Lung (tissue), 12 donors: ENCODE measurements around the gene GARNL3. TPM values are rescaled to one million over a fixed set of nuclear protein-coding genes. Genes with fewer than 3 reads are reported as not detected.

ENCODE experiments used
- ATAC-seq: fragments of 200-7000 bp; cut with Tn5 transposase; one replicate; pipeline ENCODE4 v1.9.1; 2020; ENCODE audit warnings: moderate number of reproducible peaks; ENCODE audit not compliant: insufficient read depth, low FRiP score
- DNase-seq, 3 donors: peaks; one replicate each; pipeline ENCODE4 v3.0.0-alpha.2; 2013 to 2017
- H3K27ac ChIP-seq, 2 donors: one replicate each; pipeline ENCODE4 v1.5.1; 2013; ENCODE audit warnings: mild to moderate bottlenecking in 2 of 2, moderate library complexity in 2 of 2, control low read depth in 1 of 2, inconsistent platforms in 1 of 2, low read depth in 1 of 2, low read length in 1 of 2
- H3K27me3 ChIP-seq, 3 donors: one replicate each; pipeline ENCODE4 v1.5.1; 2013; ENCODE audit warnings: low read length in 2 of 3; ENCODE audit not compliant: control insufficient read depth in 3 of 3, insufficient read depth in 3 of 3
- H3K36me3 ChIP-seq, 4 donors: one replicate each; pipeline ENCODE4 v1.5.1; 2013; ENCODE audit warnings: low read length in 4 of 4, mild to moderate bottlenecking in 1 of 4, moderate library complexity in 1 of 4; ENCODE audit not compliant: control insufficient read depth in 4 of 4, insufficient read depth in 4 of 4
- H3K4me1 ChIP-seq, 5 donors: one replicate each; pipeline ENCODE4 v1.5.1; 2013; ENCODE audit warnings: low read length in 5 of 5, mild to moderate bottlenecking in 2 of 5, moderate library complexity in 1 of 5; ENCODE audit not compliant: control insufficient read depth in 5 of 5, insufficient read depth in 5 of 5
- H3K4me3 ChIP-seq: one replicate; pipeline ENCODE4 v1.5.1; 2013; ENCODE audit warnings: mild to moderate bottlenecking, control low read depth, moderate library complexity
- H3K9ac ChIP-seq, 2 donors: one replicate each; pipeline ENCODE4 v1.5.1; 2013; ENCODE audit warnings: low read length in 2 of 2, control low read depth in 1 of 2; ENCODE audit not compliant: insufficient read depth in 1 of 2
- H3K9me3 ChIP-seq, 4 donors: one replicate each; pipeline ENCODE4 v1.5.1; 2013; ENCODE audit warnings: low read length in 3 of 4, mild to moderate bottlenecking in 1 of 4, moderate library complexity in 1 of 4; ENCODE audit not compliant: control insufficient read depth in 4 of 4, insufficient read depth in 3 of 4
- WGBS, 2 donors: extraction: QIAGEN DNeasy Blood & Tissue Kit; methylation state at CpG; one replicate each; pipeline ENCODE4 v1.1.7; 2013; 5-methylcytosine and 5-hydroxymethylcytosine counted together
- polyA plus RNA-seq, 2 donors: library from polyadenylated mRNA; stranded (reverse); fragments of 200-250 nt; gene quantifications; one replicate each; pipeline ENCODE4 v1.2.1, GENCODE V29; 2013
- total RNA-seq, 2 donors: library from RNA; depleted of rRNA in 1 of 2; stranded (reverse); fragments of >200 nt in 1 of 2; gene quantifications; one replicate each; pipeline ENCODE4 v1.2.1, GENCODE V29; 2014 to 2021
- TF ChIP-seq, protein P1 (sequence below): IDR thresholded peaks from 2 replicates; pipeline ENCODE4 v1.5.1; 2012; ENCODE audit warnings: mild to moderate bottlenecking; ENCODE audit errors: control extremely low read depth, extremely low read depth
- donor health status: control.
- donor health status: control.
- donor health status: Bipolar disorder and iron deficiency.
- donor health status: healthy.
- donor health status: DM: yes; HTN: yes; CAD: no.

GARNL3 gene
- total and polyA plus RNA-seq, 4 donors = 1.5 to 31.1 (median 4.4) TPM

DNA sequence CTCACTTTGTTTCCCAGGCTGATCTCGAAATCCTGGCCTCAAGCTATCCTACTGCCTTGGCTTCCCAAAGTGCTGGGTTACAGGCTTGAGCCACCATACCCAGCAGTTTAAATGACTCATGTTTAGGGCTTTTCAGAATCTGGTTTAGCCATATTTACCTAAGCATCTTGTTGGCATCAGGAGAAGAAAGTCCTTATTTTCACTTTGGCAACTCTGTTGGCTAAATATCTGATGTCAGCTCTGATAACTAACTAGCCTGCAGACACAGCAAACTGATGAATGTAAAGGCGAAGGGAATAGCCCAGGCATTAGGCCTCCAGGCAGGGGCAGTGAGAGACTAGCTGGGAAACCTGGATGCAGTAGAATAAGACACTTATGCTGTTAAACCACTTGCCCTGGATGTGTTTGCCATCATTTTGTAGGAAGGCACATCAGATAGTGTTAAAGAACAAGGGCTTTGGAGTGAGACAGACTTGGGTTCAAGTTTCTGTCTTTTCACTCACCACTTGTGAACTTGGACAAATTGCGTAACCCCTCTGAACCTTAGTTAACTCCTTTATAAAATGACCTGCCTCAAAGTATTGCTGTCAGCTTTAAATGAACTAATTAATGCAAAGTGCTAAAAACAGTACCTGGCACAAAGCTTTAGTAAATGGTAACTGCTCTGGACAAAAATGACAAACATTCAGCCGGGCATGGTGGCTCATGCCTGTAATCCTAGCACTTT, 34.7 kb upstream of the GARNL3 start:
- no peak overlapping the region for H3K27ac ChIP-seq
- peaks cover 0 to 10% (median 3%) of the 10 kb centered on the region in 5 donors for H3K4me1 ChIP-seq

DNA sequence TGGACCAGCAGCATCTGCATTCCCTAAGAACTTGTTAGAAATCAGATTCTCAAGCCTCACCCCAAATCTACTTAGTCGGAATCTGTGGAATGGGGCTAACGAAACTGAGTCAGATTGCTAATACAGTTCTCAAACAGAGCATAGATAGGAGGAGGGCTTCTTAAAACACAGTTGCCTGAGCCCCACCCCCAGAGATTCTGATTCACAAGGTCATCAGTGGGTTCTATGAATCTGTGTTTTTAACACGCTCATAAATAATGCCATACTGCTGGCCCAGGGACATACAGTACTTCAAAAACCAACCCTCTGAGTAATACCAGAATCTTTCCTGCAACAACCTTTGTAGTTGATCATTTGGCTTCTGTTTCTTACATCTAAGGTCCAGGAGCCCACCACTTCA, 32.9 kb upstream of the GARNL3 start:
- H3K4me3 ChIP-seq = no peak overlapping the region
- H3K27me3 ChIP-seq = no peaks in the 10 kb centered on the region
- TF ChIP-seq, protein P1, sequence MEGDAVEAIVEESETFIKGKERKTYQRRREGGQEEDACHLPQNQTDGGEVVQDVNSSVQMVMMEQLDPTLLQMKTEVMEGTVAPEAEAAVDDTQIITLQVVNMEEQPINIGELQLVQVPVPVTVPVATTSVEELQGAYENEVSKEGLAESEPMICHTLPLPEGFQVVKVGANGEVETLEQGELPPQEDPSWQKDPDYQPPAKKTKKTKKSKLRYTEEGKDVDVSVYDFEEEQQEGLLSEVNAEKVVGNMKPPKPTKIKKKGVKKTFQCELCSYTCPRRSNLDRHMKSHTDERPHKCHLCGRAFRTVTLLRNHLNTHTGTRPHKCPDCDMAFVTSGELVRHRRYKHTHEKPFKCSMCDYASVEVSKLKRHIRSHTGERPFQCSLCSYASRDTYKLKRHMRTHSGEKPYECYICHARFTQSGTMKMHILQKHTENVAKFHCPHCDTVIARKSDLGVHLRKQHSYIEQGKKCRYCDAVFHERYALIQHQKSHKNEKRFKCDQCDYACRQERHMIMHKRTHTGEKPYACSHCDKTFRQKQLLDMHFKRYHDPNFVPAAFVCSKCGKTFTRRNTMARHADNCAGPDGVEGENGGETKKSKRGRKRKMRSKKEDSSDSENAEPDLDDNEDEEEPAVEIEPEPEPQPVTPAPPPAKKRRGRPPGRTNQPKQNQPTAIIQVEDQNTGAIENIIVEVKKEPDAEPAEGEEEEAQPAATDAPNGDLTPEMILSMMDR = no peak
- no peak overlapping the region for H3K27ac ChIP-seq
- peaks cover 0 to 4% (median 0%) of the 10 kb centered on the region in 4 donors for H3K36me3 ChIP-seq
- H3K9me3 ChIP-seq = no peaks in the 10 kb centered on the region
- no peak for DNase-seq
- 92 to 93% methylated on average over 3 of the region's 3 CpGs for WGBS, 2 donors
- ATAC-seq = no peak
- H3K4me1 ChIP-seq = peaks cover 0 to 8% (median 3%) of the 10 kb centered on the region in 5 donors
- H3K9ac ChIP-seq = no peak overlapping the region

More for the DNA sequence above, 34.7 kb upstream of the GARNL3 start:
- H3K9ac ChIP-seq = no peak overlapping the region
- ATAC-seq = no peak
- no peak for DNase-seq
- H3K36me3 ChIP-seq = peaks cover 0 to 4% (median 0%) of the 10 kb centered on the region in 4 donors
- 94 to 95% methylated on average over 4 of the region's 4 CpGs for WGBS, 2 donors
- no peak overlapping the region for H3K4me3 ChIP-seq
- TF ChIP-seq, protein P1 = no peak
- no peaks in the 10 kb centered on the region for H3K9me3 ChIP-seq
- no peaks in the 10 kb centered on the region for H3K27me3 ChIP-seq

DNA sequence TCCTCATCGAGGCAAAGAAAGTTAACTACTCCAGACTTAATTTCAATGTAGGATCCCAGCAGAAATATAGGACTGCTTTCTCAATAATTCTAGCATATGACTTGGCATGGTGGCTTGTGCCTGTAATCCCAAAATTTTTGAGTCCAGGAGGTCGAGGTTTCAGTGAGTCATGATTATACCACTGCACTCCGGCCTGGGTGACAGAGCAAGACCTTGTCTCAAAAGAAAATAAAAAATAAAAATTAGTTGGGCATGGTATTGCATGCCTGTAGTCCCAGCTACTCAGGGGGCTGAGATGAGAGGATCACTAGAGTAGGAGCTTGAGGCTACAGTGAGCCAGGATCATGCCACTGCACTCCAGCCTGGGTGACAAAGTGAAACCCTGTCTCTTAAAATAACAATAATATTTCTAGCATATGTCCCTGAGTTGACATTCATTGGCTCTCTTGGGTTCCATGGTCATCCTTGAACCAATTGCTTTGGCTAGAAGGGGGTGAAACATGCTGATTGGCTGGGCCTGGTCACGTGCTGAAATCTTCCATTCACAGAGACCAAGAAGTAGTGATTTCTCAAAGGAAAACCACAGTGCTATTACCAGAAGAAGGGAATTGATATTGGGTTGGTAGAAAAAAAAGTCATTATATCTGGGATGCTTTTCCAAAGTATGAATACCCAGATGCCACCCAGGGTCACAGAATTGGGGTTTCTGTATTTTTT, 31.6 kb upstream of the GARNL3 start:
- ATAC-seq = no peak
- TF ChIP-seq, protein P1 = no peak
- H3K9ac ChIP-seq = no peak overlapping the region
- peaks cover 0 to 8% (median 3%) of the 10 kb centered on the region in 5 donors for H3K4me1 ChIP-seq
- H3K27me3 ChIP-seq = no peaks in the 10 kb centered on the region
- H3K27ac ChIP-seq = no peak overlapping the region
- H3K36me3 ChIP-seq = peaks cover 0 to 4% (median 0%) of the 10 kb centered on the region in 4 donors
- no peak overlapping the region for H3K4me3 ChIP-seq
- DNase-seq = no peak
- WGBS, 2 donors = 89 to 92% methylated on average over 4 of the region's 4 CpGs
- H3K9me3 ChIP-seq = no peaks in the 10 kb centered on the region
